ENCODE measurements around the gene BNC2.

The BNC2 gene

GRCh38 chr9:16868701-16869100 lies 1.8 kb downstream of the BNC2 start:
- Histone ChIP-seq H3K9ac (ENCODE audit: low read length) (peak overlapping the region; percentile 23), H3K27ac (ENCODE audit: low read depth, low read length) (no peak overlapping the region), H3K4me3 (ENCODE audit: low read depth, low read length) (peak overlapping the region; percentile 93), H3K4me1 (ENCODE audit: control insufficient read depth, insufficient read depth, low read length) (peaks cover 52% of the 10 kb centered on the region), H3K9me3 (ENCODE audit: control insufficient read depth, insufficient read depth, low read depth, low read length) (no peaks in the 10 kb centered on the region), H3K27me3 (ENCODE audit: control insufficient read depth, insufficient read depth, low read length) (peaks cover 18% of the 10 kb centered on the region), H3K36me3 (ENCODE audit: control insufficient read depth, insufficient read depth, low read length) (no peaks in the 10 kb centered on the region)

GRCh38 chr9:16867576-16868311 lies 2.7 kb downstream of the BNC2 start:
- Histone ChIP-seq H3K9me3 (ENCODE audit: control insufficient read depth, insufficient read depth, low read depth, low read length) (no peaks in the 10 kb centered on the region), H3K9ac (ENCODE audit: low read length) (no peak overlapping the region), H3K4me1 (ENCODE audit: control insufficient read depth, insufficient read depth, low read length) (peaks cover 44% of the 10 kb centered on the region), H3K4me3 (ENCODE audit: low read depth, low read length) (0 out of 2 replicates have a peak overlapping the region, but pooled peaks have one; percentile 29), H3K27ac (ENCODE audit: low read depth, low read length) (no peak overlapping the region), H3K36me3 (ENCODE audit: control insufficient read depth, insufficient read depth, low read length) (no peaks in the 10 kb centered on the region), H3K27me3 (ENCODE audit: control insufficient read depth, insufficient read depth, low read length) (peaks cover 18% of the 10 kb centered on the region)

DNA sequence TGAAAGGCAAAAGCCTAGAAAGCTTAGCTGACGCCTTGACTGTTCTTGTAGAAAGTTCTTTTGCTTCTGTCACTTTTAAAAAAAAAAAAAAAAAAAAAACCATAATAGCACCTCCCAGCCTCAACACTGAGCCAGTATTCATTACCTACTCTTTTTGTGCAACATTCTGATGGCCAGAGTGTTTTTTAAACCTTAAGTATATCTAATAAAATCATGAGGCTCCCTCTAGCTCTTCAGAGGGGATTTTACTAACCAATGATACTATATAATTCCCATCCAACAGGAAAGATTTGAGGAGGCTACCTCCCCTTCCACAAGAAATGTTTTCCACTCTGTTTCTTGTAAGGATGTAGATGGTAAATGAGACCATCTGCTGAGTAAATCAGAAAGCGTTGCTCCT lies 3.9 kb downstream of the BNC2 start:
- Histone ChIP-seq H3K36me3 (ENCODE audit: control insufficient read depth, insufficient read depth, low read length) (no peaks in the 10 kb centered on the region), H3K9me3 (ENCODE audit: control insufficient read depth, insufficient read depth, low read depth, low read length) (no peaks in the 10 kb centered on the region), H3K27me3 (ENCODE audit: control insufficient read depth, insufficient read depth, low read length) (peaks cover 18% of the 10 kb centered on the region), H3K4me3 (ENCODE audit: low read depth, low read length) (no peak overlapping the region), H3K9ac (ENCODE audit: low read length) (no peak overlapping the region), H3K4me1 (ENCODE audit: control insufficient read depth, insufficient read depth, low read length) (peaks cover 41% of the 10 kb centered on the region), H3K27ac (ENCODE audit: low read depth, low read length) (no peak overlapping the region)

DNA sequence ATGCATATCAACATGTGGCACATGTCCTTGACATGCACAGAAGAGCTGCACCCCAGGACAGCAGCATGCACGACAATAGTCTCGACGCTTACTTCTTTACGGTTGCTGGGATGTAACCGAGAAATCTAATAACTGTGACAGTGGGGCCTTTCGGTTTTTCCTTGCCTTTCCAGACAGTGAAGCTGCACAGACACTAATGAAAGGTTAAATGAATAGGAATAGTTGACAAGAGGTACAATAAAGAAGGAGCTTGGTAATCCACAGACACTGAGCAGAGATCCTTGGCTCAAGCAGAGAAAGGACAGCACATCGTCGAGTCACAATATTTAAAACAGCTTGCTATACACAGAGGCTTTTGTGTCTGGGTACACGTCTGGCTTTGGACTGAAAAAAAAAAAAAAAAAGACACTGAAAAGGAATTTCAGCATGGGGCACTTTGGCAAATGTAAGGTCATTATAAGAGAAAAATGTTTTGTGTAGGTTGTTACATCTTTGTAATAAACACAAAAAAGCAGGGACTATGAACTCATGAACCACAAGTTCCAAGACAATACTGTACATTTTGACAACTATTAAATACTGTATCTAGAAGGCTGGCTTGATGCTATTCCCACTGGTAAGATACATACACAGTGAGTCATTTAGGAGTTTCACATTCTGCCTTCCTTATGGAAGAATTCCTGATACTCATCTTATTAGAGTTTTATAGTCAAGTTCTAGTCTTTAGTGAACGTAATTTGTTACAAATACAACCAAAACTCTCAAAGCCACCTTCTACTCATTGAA lies 5.6 kb downstream of the BNC2 start:
- Histone ChIP-seq H3K4me1 (ENCODE audit: control insufficient read depth, insufficient read depth, low read length) (peaks cover 41% of the 10 kb centered on the region), H3K9ac (ENCODE audit: low read length) (no peak overlapping the region), H3K27ac (ENCODE audit: low read depth, low read length) (no peak overlapping the region), H3K27me3 (ENCODE audit: control insufficient read depth, insufficient read depth, low read length) (peaks cover 18% of the 10 kb centered on the region), H3K4me3 (ENCODE audit: low read depth, low read length) (no peak overlapping the region), H3K36me3 (ENCODE audit: control insufficient read depth, insufficient read depth, low read length) (no peaks in the 10 kb centered on the region), H3K9me3 (ENCODE audit: control insufficient read depth, insufficient read depth, low read depth, low read length) (no peaks in the 10 kb centered on the region)

GRCh38 chr9:16848179-16848578 lies 22.3 kb downstream of the BNC2 start:
- no peak overlapping the region for H3K27ac ChIP-seq (ENCODE audit: low read depth, low read length)
- H3K4me1 ChIP-seq (ENCODE audit: control insufficient read depth, insufficient read depth, low read length), result peaks cover 9% of the 10 kb centered on the region

GRCh38 chr9:16846986-16847385 lies 23.5 kb downstream of the BNC2 start:
- Histone ChIP-seq H3K36me3 (ENCODE audit: control insufficient read depth, insufficient read depth, low read length) (no peaks in the 10 kb centered on the region), H3K27me3 (ENCODE audit: control insufficient read depth, insufficient read depth, low read length) (no peaks in the 10 kb centered on the region), H3K9ac (ENCODE audit: low read length) (no peak overlapping the region), H3K4me3 (ENCODE audit: low read depth, low read length) (no peak overlapping the region), H3K9me3 (ENCODE audit: control insufficient read depth, insufficient read depth, low read depth, low read length) (no peaks in the 10 kb centered on the region), H3K4me1 (ENCODE audit: control insufficient read depth, insufficient read depth, low read length) (no peaks in the 10 kb centered on the region), H3K27ac (ENCODE audit: low read depth, low read length) (no peak overlapping the region)

More at GRCh38 chr9:16848179-16848578, 22.3 kb downstream of the BNC2 start:
- no peaks in the 10 kb centered on the region for H3K9me3 ChIP-seq (ENCODE audit: control insufficient read depth, insufficient read depth, low read depth, low read length)
- H3K4me3 ChIP-seq (ENCODE audit: low read depth, low read length), result no peak overlapping the region
- H3K36me3 ChIP-seq (ENCODE audit: control insufficient read depth, insufficient read depth, low read length), result no peaks in the 10 kb centered on the region
- no peaks in the 10 kb centered on the region for H3K27me3 ChIP-seq (ENCODE audit: control insufficient read depth, insufficient read depth, low read length)
- no peak overlapping the region for H3K9ac ChIP-seq (ENCODE audit: low read length)

DNA sequence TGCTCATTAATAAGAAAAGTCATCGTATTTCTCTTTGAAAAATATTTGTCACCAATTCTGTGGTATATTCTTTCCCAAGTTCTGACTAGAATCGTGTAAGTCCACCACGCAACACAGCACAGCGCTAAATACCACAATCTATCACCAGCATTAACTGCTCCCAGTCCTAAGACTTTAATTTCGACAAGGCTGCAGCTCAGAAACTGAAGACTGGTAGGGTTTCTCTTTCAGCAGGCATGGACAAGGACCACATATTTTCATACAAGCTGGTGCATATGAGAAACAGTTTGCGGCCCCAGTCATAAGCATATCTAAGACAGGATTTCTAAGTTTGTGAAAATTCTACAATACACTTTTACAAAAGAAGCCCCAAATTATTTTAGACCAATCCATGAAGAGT lies 24.1 kb downstream of the BNC2 start:
- Histone ChIP-seq H3K4me3 (ENCODE audit: low read depth, low read length) (no peak overlapping the region), H3K9ac (ENCODE audit: low read length) (no peak overlapping the region), H3K27me3 (ENCODE audit: control insufficient read depth, insufficient read depth, low read length) (no peaks in the 10 kb centered on the region), H3K4me1 (ENCODE audit: control insufficient read depth, insufficient read depth, low read length) (no peaks in the 10 kb centered on the region), H3K27ac (ENCODE audit: low read depth, low read length) (no peak overlapping the region), H3K36me3 (ENCODE audit: control insufficient read depth, insufficient read depth, low read length) (no peaks in the 10 kb centered on the region), H3K9me3 (ENCODE audit: control insufficient read depth, insufficient read depth, low read depth, low read length) (no peaks in the 10 kb centered on the region)

DNA sequence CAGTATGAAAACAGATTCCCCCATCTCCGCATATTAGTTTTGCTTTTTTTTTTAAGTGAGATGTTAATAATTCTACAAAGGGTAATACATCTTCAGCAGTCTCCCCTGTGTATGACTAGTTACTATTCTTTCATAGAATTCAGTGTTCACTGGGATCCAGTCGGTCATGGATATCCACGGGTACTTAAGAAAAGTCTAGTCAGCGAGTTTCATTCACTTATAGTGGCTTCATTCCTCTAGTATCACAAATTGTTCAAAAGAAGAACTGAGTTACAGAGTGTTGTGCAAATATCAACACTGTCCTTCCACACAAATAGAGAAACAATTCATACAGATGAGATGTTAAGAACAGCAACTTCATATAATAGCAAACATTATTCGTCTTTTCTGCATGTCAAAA lies 35.7 kb downstream of the BNC2 start:
- Histone ChIP-seq H3K27ac (ENCODE audit: low read depth, low read length) (no peak overlapping the region), H3K9ac (ENCODE audit: low read length) (no peak overlapping the region), H3K4me1 (ENCODE audit: control insufficient read depth, insufficient read depth, low read length) (peaks cover 8% of the 10 kb centered on the region; the same call in 1 of the 2 replicates), H3K4me3 (ENCODE audit: low read depth, low read length) (no peak overlapping the region), H3K9me3 (ENCODE audit: control insufficient read depth, insufficient read depth, low read depth, low read length) (no peaks in the 10 kb centered on the region), H3K36me3 (ENCODE audit: control insufficient read depth, insufficient read depth, low read length) (no peaks in the 10 kb centered on the region), H3K27me3 (ENCODE audit: control insufficient read depth, insufficient read depth, low read length) (no peaks in the 10 kb centered on the region)

DNA sequence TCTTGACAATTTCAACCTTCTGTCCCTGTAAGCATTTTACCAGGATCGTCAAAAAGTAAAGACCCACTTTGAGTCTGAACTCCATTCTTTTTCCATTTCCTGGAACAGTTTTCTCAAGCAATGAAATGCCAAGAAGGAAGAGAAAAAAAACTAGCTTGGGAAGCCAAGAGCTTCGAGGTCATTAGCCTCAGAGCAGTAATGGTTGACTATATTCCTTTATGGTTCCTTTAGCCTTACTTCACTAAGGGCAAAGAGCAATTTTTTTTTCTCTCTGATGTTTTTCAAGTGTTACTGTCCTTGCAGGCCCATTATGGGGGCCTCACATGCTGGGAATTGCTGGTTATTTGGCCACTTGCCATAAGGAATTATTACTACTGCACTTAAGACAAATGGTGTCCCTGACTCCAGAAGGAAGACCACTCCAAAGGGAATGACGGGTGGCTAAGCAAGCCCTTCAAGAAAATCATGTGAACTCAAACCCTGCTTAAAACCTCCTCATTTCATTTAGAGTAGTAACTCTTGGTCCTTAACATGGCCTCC lies 37.1 kb downstream of the BNC2 start:
- no peak overlapping the region for H3K9ac ChIP-seq (ENCODE audit: low read length)
- H3K36me3 ChIP-seq (ENCODE audit: control insufficient read depth, insufficient read depth, low read length), result no peaks in the 10 kb centered on the region
- H3K27ac ChIP-seq (ENCODE audit: low read depth, low read length), result no peak overlapping the region
- H3K27me3 ChIP-seq (ENCODE audit: control insufficient read depth, insufficient read depth, low read length), result no peaks in the 10 kb centered on the region
- H3K9me3 ChIP-seq (ENCODE audit: control insufficient read depth, insufficient read depth, low read depth, low read length), result no peaks in the 10 kb centered on the region
- H3K4me1 ChIP-seq (ENCODE audit: control insufficient read depth, insufficient read depth, low read length), result peaks cover 18% of the 10 kb centered on the region
- H3K4me3 ChIP-seq (ENCODE audit: low read depth, low read length), result no peak overlapping the region

- Histone ChIP-seq H3K4me1 (ENCODE audit: control insufficient read depth, insufficient read depth, low read length) (peaks cover 21% of the 10 kb centered on the region), H3K36me3 (ENCODE audit: control insufficient read depth, insufficient read depth, low read length) (no peaks in the 10 kb centered on the region), H3K27me3 (ENCODE audit: control insufficient read depth, insufficient read depth, low read length) (no peaks in the 10 kb centered on the region), H3K9ac (ENCODE audit: low read length) (no peak overlapping the region), H3K4me3 (ENCODE audit: low read depth, low read length) (no peak overlapping the region), H3K9me3 (ENCODE audit: control insufficient read depth, insufficient read depth, low read depth, low read length) (no peaks in the 10 kb centered on the region), H3K27ac (ENCODE audit: low read depth, low read length) (no peak overlapping the region)
These were observed 38.4 kb downstream of the BNC2 start for GRCh38 chr9:16832101-16832500.

- Histone ChIP-seq H3K4me3 (ENCODE audit: low read depth, low read length) (no peak overlapping the region), H3K9me3 (ENCODE audit: control insufficient read depth, insufficient read depth, low read depth, low read length) (no peaks in the 10 kb centered on the region), H3K36me3 (ENCODE audit: control insufficient read depth, insufficient read depth, low read length) (no peaks in the 10 kb centered on the region), H3K27me3 (ENCODE audit: control insufficient read depth, insufficient read depth, low read length) (no peaks in the 10 kb centered on the region), H3K4me1 (ENCODE audit: control insufficient read depth, insufficient read depth, low read length) (peaks cover 28% of the 10 kb centered on the region), H3K9ac (ENCODE audit: low read length) (no peak overlapping the region), H3K27ac (ENCODE audit: low read depth, low read length) (no peak overlapping the region)
These were observed 39.7 kb downstream of the BNC2 start for GRCh38 chr9:16830806-16831205.
